ENCODE measurements around the gene PTPRD. TPM values are rescaled to one million over a fixed set of nuclear protein-coding genes. Genes with fewer than 3 reads are reported as not detected.

The PTPRD gene
- total RNA-seq, 1 experiment from 2014 or later = 79.4 TPM

- H3K4me1 ChIP-seq = no peaks in the 10 kb centered on the region
- no peak overlapping the region for H3K4me3 ChIP-seq
- no peaks in the 10 kb centered on the region for H3K27me3 ChIP-seq
- no peaks in the 10 kb centered on the region for H3K36me3 ChIP-seq
- DNase-seq = peak in 1 of 2 experiments; percentile 4
- H3K9me3 ChIP-seq (replicated peaks) = no peaks in the 10 kb centered on the region
- no peak overlapping the region for H3K27ac ChIP-seq
Observed at GRCh38 chr9:9186086-9186485, 1426.7 kb downstream of the PTPRD start.

GRCh38 chr9:9182431-9182830 lies 1430.4 kb downstream of the PTPRD start:
- no peaks in the 10 kb centered on the region for H3K36me3 ChIP-seq
- no peaks in the 10 kb centered on the region for H3K4me1 ChIP-seq
- H3K4me3 ChIP-seq = no peak overlapping the region
- H3K27ac ChIP-seq = no peak overlapping the region
- DNase-seq = no peak
- H3K9me3 ChIP-seq (replicated peaks) = no peaks in the 10 kb centered on the region
- H3K27me3 ChIP-seq = no peaks in the 10 kb centered on the region

GRCh38 chr9:9177081-9177480 lies 1435.7 kb downstream of the PTPRD start:
- H3K4me1 ChIP-seq = peaks cover 6% of the 10 kb centered on the region; the same call in 1 of the 2 replicates
- H3K9me3 ChIP-seq (replicated peaks) = no peaks in the 10 kb centered on the region
- no peaks in the 10 kb centered on the region for H3K36me3 ChIP-seq
- no peaks in the 10 kb centered on the region for H3K27me3 ChIP-seq
- no peak overlapping the region for H3K4me3 ChIP-seq
- H3K27ac ChIP-seq = no peak overlapping the region
- DNase-seq = peak; percentile 7 to 49

GRCh38 chr9:9174358-9174757 lies 1438.4 kb downstream of the PTPRD start:
- H3K4me3 ChIP-seq = no peak overlapping the region
- no peaks in the 10 kb centered on the region for H3K27me3 ChIP-seq
- H3K9me3 ChIP-seq (replicated peaks) = no peaks in the 10 kb centered on the region

GRCh38 chr9:9173264-9173663 lies 1439.5 kb downstream of the PTPRD start:
- H3K4me1 ChIP-seq = peaks cover 17% of the 10 kb centered on the region
- no peak overlapping the region for H3K4me3 ChIP-seq
- no peaks in the 10 kb centered on the region for H3K27me3 ChIP-seq
- no peaks in the 10 kb centered on the region for H3K9me3 ChIP-seq (replicated peaks)
- no peak overlapping the region for H3K27ac ChIP-seq
- no peak for DNase-seq
- H3K36me3 ChIP-seq = no peaks in the 10 kb centered on the region

More at GRCh38 chr9:9174358-9174757, 1438.4 kb downstream of the PTPRD start:
- no peaks in the 10 kb centered on the region for H3K36me3 ChIP-seq
- H3K27ac ChIP-seq = no peak overlapping the region
- no peak for DNase-seq
- H3K4me1 ChIP-seq = peaks cover 17% of the 10 kb centered on the region

GRCh38 chr9:9170439-9171134 lies 1442.2 kb downstream of the PTPRD start:
- Histone ChIP-seq H3K4me1 (peaks cover 11% of the 10 kb centered on the region), H3K4me3 (no peak overlapping the region), H3K36me3 (no peaks in the 10 kb centered on the region), H3K27ac (no peak overlapping the region), H3K9me3 (replicated peaks) (no peaks in the 10 kb centered on the region), H3K27me3 (no peaks in the 10 kb centered on the region)
- peak; percentile 59 to 84 for DNase-seq

- no peaks in the 10 kb centered on the region for H3K9me3 ChIP-seq (replicated peaks)
Observed at GRCh38 chr9:9142001-9142400, 1470.8 kb downstream of the PTPRD start.

GRCh38 chr9:9133526-9133925 lies 1479.3 kb downstream of the PTPRD start:
- no peaks in the 10 kb centered on the region for H3K4me1 ChIP-seq
- no peaks in the 10 kb centered on the region for H3K27me3 ChIP-seq
- no peak overlapping the region for H3K27ac ChIP-seq
- no peak for DNase-seq
- no peak overlapping the region for H3K4me3 ChIP-seq
- no peaks in the 10 kb centered on the region for H3K36me3 ChIP-seq
- no peaks in the 10 kb centered on the region for H3K9me3 ChIP-seq (replicated peaks)

More at GRCh38 chr9:9142001-9142400, 1470.8 kb downstream of the PTPRD start:
- Histone ChIP-seq H3K36me3 (no peaks in the 10 kb centered on the region), H3K4me3 (no peak overlapping the region), H3K4me1 (no peaks in the 10 kb centered on the region), H3K27ac (no peak overlapping the region), H3K27me3 (no peaks in the 10 kb centered on the region)
- peak in 1 of 2 experiments; percentile 18 for DNase-seq

- no peaks in the 10 kb centered on the region for H3K9me3 ChIP-seq (replicated peaks)
Observed at GRCh38 chr9:9124616-9125015, 1488.2 kb downstream of the PTPRD start.

GRCh38 chr9:9122230-9122875 lies 1490.4 kb downstream of the PTPRD start:
- Histone ChIP-seq H3K9me3 (replicated peaks) (no peaks in the 10 kb centered on the region), H3K27ac (no peak overlapping the region), H3K4me1 (no peaks in the 10 kb centered on the region), H3K4me3 (no peak overlapping the region), H3K27me3 (no peaks in the 10 kb centered on the region), H3K36me3 (no peaks in the 10 kb centered on the region)
- DNase-seq = no peak

More at GRCh38 chr9:9124616-9125015, 1488.2 kb downstream of the PTPRD start:
- H3K4me1 ChIP-seq = no peaks in the 10 kb centered on the region
- no peak overlapping the region for H3K4me3 ChIP-seq
- DNase-seq = no peak
- no peak overlapping the region for H3K27ac ChIP-seq
- H3K27me3 ChIP-seq = no peaks in the 10 kb centered on the region
- no peaks in the 10 kb centered on the region for H3K36me3 ChIP-seq

- peak in 1 of 2 experiments; percentile 9 for DNase-seq
Observed at GRCh38 chr9:9117866-9118265, 1494.9 kb downstream of the PTPRD start.

GRCh38 chr9:9112001-9112720 lies 1500.6 kb downstream of the PTPRD start:
- H3K27me3 ChIP-seq = no peaks in the 10 kb centered on the region
- no peaks in the 10 kb centered on the region for H3K36me3 ChIP-seq
- no peaks in the 10 kb centered on the region for H3K9me3 ChIP-seq (replicated peaks)
- DNase-seq = peak in 1 of 2 experiments; percentile 5
- H3K4me1 ChIP-seq = no peaks in the 10 kb centered on the region; the same call in 1 of the 2 replicates
- H3K4me3 ChIP-seq = no peak overlapping the region
- H3K27ac ChIP-seq = no peak overlapping the region

More at GRCh38 chr9:9117866-9118265, 1494.9 kb downstream of the PTPRD start:
- H3K36me3 ChIP-seq = no peaks in the 10 kb centered on the region
- H3K27ac ChIP-seq = no peak overlapping the region
- no peaks in the 10 kb centered on the region for H3K4me1 ChIP-seq
- H3K4me3 ChIP-seq = no peak overlapping the region
- no peaks in the 10 kb centered on the region for H3K27me3 ChIP-seq
- no peaks in the 10 kb centered on the region for H3K9me3 ChIP-seq (replicated peaks)

- DNase-seq = no peak
- H3K4me1 ChIP-seq = no peaks in the 10 kb centered on the region; the same call in 1 of the 2 replicates
- H3K4me3 ChIP-seq = no peak overlapping the region
- no peaks in the 10 kb centered on the region for H3K27me3 ChIP-seq
- H3K36me3 ChIP-seq = no peaks in the 10 kb centered on the region
- no peak overlapping the region for H3K27ac ChIP-seq
- H3K9me3 ChIP-seq (replicated peaks) = no peaks in the 10 kb centered on the region
Observed at GRCh38 chr9:9108641-9109040, 1504.2 kb downstream of the PTPRD start.

- Histone ChIP-seq H3K27ac (no peak overlapping the region), H3K4me1 (no peaks in the 10 kb centered on the region), H3K4me3 (no peak overlapping the region), H3K9me3 (replicated peaks) (no peaks in the 10 kb centered on the region), H3K36me3 (no peaks in the 10 kb centered on the region), H3K27me3 (no peaks in the 10 kb centered on the region)
- no peak for DNase-seq
Observed at GRCh38 chr9:9102295-9102694, 1510.5 kb downstream of the PTPRD start.

GRCh38 chr9:9100070-9100469 lies 1512.7 kb downstream of the PTPRD start:
- H3K27me3 ChIP-seq = no peaks in the 10 kb centered on the region
- DNase-seq = no peak
- H3K4me1 ChIP-seq = no peaks in the 10 kb centered on the region
- H3K36me3 ChIP-seq = no peaks in the 10 kb centered on the region
- H3K27ac ChIP-seq = no peak overlapping the region
- no peaks in the 10 kb centered on the region for H3K9me3 ChIP-seq (replicated peaks)
- no peak overlapping the region for H3K4me3 ChIP-seq
